GM18498 (cell line): ENCODE data around the gene RHOH.
"Not testable (repeated sequence)": the region's sequence is repeated elsewhere in the genome, so short reads cannot be mapped to it uniquely, and the experiment has no call there.

ENCODE experiments used
- ATAC-seq: cut with Tn5 transposase; IDR thresholded peaks from one replicate; pipeline ENCODE4 v1.9.1; 2021; ENCODE audit warnings: mild to moderate bottlenecking, moderate library complexity; ENCODE audit not compliant: unreplicated experiment

RHOH gene

GRCh38 chr4:40290611-40291186 lies 93.9 kb downstream of the RHOH start:
- not testable (repeated sequence) for ATAC-seq

DNA sequence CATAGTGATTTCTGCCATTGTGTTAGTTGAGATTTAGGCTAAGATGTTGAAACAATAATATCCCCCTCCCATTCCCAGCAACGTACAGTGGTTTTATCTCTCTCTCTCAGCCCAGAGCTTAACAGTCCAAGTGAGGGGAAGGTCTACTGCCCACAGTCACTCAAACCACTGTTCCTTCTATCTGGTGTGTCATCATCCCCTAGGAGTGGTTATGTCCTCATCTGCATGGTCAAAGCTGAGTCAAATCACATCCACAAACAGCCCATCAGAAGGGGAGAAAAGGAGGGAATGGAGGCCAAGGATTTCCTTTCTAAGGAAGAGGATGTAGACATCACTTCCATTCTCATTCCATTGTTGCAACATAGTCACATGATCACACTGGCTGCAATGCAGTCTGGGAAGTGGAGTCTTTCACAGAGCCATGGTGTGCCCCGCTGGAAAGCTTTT lies 95.5 kb downstream of the RHOH start:
- no peak for ATAC-seq

GRCh38 chr4:40294339-40294738 lies 97.5 kb downstream of the RHOH start:
- no peak for ATAC-seq

DNA sequence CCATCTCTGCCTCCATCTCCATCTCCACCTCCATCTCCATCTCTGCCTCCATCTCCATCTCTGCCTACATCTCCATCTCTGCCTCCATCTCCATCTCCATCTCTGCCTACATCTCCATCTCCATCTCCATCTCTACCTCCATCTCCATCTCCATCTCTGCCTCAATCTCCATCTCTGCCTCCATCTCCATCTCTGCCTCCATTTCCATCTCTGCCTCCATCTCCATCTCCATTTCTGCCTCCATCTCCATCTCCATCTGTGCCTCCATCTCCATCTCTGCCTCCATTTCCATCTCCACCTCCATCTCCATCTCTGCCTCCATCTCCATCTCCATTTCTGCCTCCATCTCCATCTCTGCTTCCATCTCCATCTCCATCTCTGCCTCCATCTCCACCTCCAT lies 98.2 kb downstream of the RHOH start:
- not testable (repeated sequence) for ATAC-seq

DNA sequence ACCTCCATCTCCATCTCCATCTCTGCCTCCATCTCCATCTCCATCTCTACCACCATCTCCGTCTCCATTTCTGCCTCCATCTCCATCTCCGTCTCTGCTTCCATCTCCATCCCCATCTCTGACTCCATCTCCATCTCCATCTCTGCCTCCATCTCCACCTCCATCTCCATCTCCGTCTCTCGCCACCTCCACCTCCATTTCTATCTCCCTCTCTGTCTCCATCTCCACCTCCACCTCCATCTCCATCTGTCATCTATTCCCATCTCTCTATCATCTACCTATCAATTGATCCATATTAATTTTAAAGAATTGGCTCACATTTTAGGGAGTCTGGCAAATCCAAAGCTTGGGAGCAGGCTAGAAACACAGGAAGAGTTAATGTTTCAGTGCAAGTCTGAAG lies 98.7 kb downstream of the RHOH start:
- no peak for ATAC-seq
